ENCODE data around the gene DAPK2. TPM values are rescaled to one million over a fixed set of nuclear protein-coding genes. Genes with fewer than 3 reads are reported as not detected.

Gene DAPK2
- total RNA-seq, 1 donor from 2014 or later, result 39.0 TPM

DNA sequence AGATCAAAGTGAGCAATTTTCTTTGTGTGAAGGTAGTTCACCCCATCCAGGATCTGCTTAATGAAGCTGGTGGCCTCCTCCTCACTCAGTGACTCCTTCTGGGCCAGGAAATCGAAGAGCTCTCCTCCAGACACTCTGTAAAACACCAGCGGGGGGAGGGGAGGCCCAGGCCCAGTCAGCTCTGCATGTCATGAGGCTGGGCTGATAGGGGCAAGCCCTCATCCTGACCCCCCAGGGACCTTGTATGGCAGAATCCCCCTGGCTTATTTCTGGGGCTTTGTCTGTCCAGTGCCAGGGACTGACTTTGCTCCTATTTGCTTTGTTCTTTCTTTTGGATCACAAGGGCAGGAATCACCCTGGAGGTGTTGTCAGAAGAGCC, 74.9 kb downstream of the DAPK2 start:
- DNase-seq, result no peak
- intact Hi-C loops (cut with micrococcal nuclease), result no loop called here
- peak overlapping the region; percentile 87 for H3K27ac ChIP-seq (replicated peaks)
- TF ChIP-seq, protein P1, sequence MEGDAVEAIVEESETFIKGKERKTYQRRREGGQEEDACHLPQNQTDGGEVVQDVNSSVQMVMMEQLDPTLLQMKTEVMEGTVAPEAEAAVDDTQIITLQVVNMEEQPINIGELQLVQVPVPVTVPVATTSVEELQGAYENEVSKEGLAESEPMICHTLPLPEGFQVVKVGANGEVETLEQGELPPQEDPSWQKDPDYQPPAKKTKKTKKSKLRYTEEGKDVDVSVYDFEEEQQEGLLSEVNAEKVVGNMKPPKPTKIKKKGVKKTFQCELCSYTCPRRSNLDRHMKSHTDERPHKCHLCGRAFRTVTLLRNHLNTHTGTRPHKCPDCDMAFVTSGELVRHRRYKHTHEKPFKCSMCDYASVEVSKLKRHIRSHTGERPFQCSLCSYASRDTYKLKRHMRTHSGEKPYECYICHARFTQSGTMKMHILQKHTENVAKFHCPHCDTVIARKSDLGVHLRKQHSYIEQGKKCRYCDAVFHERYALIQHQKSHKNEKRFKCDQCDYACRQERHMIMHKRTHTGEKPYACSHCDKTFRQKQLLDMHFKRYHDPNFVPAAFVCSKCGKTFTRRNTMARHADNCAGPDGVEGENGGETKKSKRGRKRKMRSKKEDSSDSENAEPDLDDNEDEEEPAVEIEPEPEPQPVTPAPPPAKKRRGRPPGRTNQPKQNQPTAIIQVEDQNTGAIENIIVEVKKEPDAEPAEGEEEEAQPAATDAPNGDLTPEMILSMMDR (IDR thresholded peaks at IDR 0.05; ENCODE audit: borderline replicate concordance), result no peak
- H3K4me3 ChIP-seq, result no peak overlapping the region
- peaks cover 92% of the 10 kb centered on the region for H3K4me1 ChIP-seq
- no peaks in the 10 kb centered on the region for H3K27me3 ChIP-seq (ENCODE audit: low read depth)
- no peaks in the 10 kb centered on the region for H3K9me3 ChIP-seq (replicated peaks)
- H3K36me3 ChIP-seq, result no peaks in the 10 kb centered on the region

DNA sequence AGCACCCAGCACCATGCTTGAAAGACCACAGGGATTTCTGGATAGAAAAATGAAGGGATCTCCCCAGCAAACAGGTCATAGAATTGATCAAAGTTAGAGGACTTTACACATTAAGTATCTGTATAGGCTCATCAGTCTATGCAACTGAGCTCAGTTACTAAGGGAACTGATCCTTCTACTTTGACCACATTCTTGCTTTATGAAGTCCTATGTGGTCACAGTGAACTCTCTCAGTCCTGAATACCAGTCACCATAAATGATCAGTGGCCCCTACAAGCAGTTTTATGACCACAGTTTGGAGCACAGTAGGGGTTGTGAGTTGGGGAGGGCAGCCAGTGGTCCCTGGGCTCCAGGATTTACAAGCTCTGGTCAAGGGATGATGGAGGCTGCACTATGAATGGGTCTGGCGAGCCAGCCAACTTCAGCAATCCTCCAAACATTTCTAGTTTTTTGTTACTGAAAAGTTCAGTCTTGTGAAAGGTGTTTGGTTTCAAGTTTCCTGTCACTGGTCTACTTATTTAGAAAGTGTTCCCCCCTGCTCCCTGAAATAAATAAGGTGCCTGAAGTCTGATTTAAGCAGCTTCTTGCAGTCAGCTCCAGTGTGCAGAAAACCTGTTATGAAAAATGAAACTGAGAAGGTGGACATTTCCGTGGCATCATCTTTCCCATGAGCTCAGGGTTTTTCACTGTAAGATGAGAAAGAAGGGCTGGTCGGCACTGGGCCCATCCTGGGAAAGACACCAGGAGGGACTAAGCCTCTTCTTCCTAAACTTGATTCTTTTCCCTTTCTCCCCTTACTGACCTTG, 75.5 kb downstream of the DAPK2 start:
- TF ChIP-seq, protein P1 (IDR thresholded peaks at IDR 0.05; ENCODE audit: borderline replicate concordance), result no peak
- Histone ChIP-seq H3K36me3 (peaks cover 5% of the 10 kb centered on the region), H3K27me3 (ENCODE audit: low read depth) (no peaks in the 10 kb centered on the region), H3K4me1 (peaks cover 88% of the 10 kb centered on the region), H3K9me3 (replicated peaks) (no peaks in the 10 kb centered on the region), H3K4me3 (no peak overlapping the region), H3K27ac (replicated peaks) (peak overlapping the region; percentile 87)
- DNase-seq, result no peak
- intact Hi-C loops (cut with micrococcal nuclease), result no loop called here

DNA sequence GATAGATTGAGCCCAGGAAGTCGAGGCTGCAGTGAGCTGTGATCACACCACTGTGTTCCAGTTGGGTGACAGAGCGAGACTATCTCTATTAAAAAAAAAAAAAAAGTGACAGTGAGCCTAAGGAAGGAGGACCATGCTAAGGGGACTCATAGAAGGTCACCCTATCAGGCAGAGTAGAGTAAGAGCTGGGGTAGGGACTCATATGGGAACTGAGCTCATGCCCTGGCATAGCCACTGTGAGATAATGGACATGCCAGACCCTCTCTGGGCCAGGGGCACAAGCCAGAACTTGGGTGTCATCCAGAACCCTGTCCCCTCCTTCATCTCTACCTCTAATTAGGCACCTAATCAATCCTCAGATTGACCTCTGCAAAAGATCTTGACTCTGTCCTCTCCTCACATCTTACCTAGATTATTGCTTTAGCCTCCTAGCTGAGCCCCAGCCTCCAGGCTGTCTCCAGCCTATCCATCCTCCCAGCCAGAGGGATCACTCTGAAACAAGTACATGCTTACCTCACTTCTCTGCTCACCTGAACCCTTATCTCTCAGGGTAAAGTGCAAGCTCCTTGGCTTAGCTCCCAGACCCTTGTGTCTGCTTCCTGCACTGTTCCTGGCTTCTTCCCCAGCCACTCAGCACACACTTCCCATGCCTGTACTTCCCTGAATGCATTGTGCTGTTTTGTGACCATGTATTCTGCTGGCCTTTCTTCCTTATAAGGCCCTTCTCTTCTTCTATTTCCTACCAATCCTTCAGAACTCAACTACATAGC, 76.4 kb downstream of the DAPK2 start:
- Histone ChIP-seq H3K9me3 (replicated peaks) (no peaks in the 10 kb centered on the region), H3K27ac (replicated peaks) (peak overlapping the region; percentile 87), H3K36me3 (peaks cover 10% of the 10 kb centered on the region), H3K4me1 (peaks cover 78% of the 10 kb centered on the region), H3K4me3 (no peak overlapping the region), H3K27me3 (ENCODE audit: low read depth) (no peaks in the 10 kb centered on the region)
- intact Hi-C loops (cut with micrococcal nuclease), result no loop called here
- no peak for DNase-seq
- TF ChIP-seq, protein P1 (IDR thresholded peaks at IDR 0.05; ENCODE audit: borderline replicate concordance), result no peak

DNA sequence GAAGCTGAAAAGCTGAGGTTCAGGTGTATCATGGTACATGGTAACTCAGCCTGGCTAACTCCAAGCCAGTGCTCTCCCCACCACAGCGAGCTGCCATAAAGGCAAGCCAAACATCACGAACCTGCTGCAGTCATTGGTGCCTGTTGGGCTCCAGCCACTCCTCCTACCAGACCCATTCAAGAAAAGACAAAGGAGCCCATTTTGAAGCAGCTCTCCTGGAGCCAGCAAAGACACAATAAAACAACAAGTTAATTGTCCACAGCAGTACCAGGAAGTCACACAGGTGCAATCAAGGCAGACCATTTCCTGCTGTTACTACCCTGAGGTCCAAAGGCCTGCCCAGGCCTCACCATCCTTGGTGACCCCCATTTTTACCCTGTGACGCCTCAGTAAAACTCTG, 77.6 kb downstream of the DAPK2 start:
- intact Hi-C loops (cut with micrococcal nuclease), result no loop called here
- H3K4me1 ChIP-seq, result peaks cover 68% of the 10 kb centered on the region
- H3K36me3 ChIP-seq, result peaks cover 11% of the 10 kb centered on the region
- H3K4me3 ChIP-seq, result no peak overlapping the region
- H3K27ac ChIP-seq (replicated peaks), result peak overlapping the region; percentile 87
- DNase-seq, result no peak
- H3K9me3 ChIP-seq (replicated peaks), result peaks cover under 1% of the 10 kb centered on the region
- TF ChIP-seq, protein P1 (IDR thresholded peaks at IDR 0.05; ENCODE audit: borderline replicate concordance), result no peak
- no peaks in the 10 kb centered on the region for H3K27me3 ChIP-seq (ENCODE audit: low read depth)

DNA sequence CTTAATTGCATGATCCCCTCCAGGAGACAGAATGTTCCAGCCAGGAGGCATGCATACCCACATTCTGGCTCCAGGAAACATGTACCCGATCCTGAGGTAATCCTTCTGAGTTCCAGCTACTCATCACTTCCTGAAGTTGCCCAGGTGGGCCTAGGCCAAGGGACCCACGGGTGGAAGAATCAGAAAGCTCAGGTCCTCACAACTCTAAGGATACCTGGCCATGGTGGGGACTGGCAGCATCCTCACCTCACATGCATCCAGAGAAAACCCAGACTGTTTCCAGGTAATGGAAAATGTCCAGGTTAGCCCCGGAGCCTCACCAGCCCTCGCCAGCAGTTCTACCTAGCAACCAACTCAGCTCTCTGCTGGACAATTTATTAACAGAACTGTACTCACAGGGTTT, 78.2 kb downstream of the DAPK2 start:
- TF ChIP-seq, protein P1 (IDR thresholded peaks at IDR 0.05; ENCODE audit: borderline replicate concordance), result no peak
- DNase-seq, result no peak
- no peaks in the 10 kb centered on the region for H3K27me3 ChIP-seq (ENCODE audit: low read depth)
- H3K36me3 ChIP-seq, result peaks cover 16% of the 10 kb centered on the region
- no peak overlapping the region for H3K4me3 ChIP-seq
- H3K9me3 ChIP-seq (replicated peaks), result peaks cover 6% of the 10 kb centered on the region
- intact Hi-C loops (cut with micrococcal nuclease), result no loop called here
- peaks cover 63% of the 10 kb centered on the region for H3K4me1 ChIP-seq
- peak overlapping the region; percentile 87 for H3K27ac ChIP-seq (replicated peaks)
